Uterus (tissue), 4 donors: ENCODE measurements around the gene PTHLH. TPM values are rescaled to one million over a fixed set of nuclear protein-coding genes. Genes with fewer than 3 reads are reported as not detected.

Experiments
- DNase-seq, 2 donors: peaks; one replicate each; pipeline ENCODE4 v3.0.0-alpha.2; 2019 to 2020
- H3K27ac ChIP-seq, 2 donors: fragments of 200-600 bp; sonication (generic); 1 replicate in 1 of 2; 2 replicates in 1 of 2; pipeline ENCODE4 v1.5.1; 2016 to 2018
- H3K27me3 ChIP-seq, 2 donors: fragments of 200-600 bp; sonication (generic); one replicate each; pipeline ENCODE4 v1.5.1; 2018 to 2019; ENCODE audit warnings: control low read depth in 1 of 2
- H3K36me3 ChIP-seq, 2 donors: fragments of 200-600 bp; sonication (generic); one replicate each; pipeline ENCODE4 v1.5.1; 2019; ENCODE audit warnings: control low read depth in 1 of 2
- H3K4me1 ChIP-seq, 2 donors: fragments of 200-600 bp; sonication (generic); one replicate each; pipeline ENCODE4 v1.5.1; 2018 to 2019; ENCODE audit warnings: control low read depth in 1 of 2
- H3K4me3 ChIP-seq, 2 donors: fragments of 200-600 bp; sonication (generic); 1 replicate in 1 of 2; 2 replicates in 1 of 2; pipeline ENCODE4 v1.5.1; 2018 to 2019; ENCODE audit warnings: mild to moderate bottlenecking in 1 of 2
- H3K9me3 ChIP-seq, 2 donors: fragments of 200-600 bp; sonication (generic); one replicate each; pipeline ENCODE4 v1.5.1; 2019; ENCODE audit warnings: control low read depth in 1 of 2
- CTCF ChIP-seq, 4 experiments: fragments of 200-600 bp in 2 of 4; fragments of 450-650 bp in 2 of 4; sonication (generic) in 2 of 4; IDR thresholded peaks; one replicate each; pipeline ENCODE4 v1.5.1; 2016 to 2019; ENCODE audit warnings: antibody characterized with exemption in 4 of 4, mild to moderate bottlenecking in 2 of 4, moderate library complexity in 1 of 4
- POLR2A ChIP-seq, 2 donors: fragments of 450-650 bp; IDR thresholded peaks; one replicate each; pipeline ENCODE4 v1.6.1; 2016; ENCODE audit warnings: antibody characterized with exemption in 2 of 2, mild to moderate bottlenecking in 1 of 2, moderate library complexity in 1 of 2
- intact Hi-C: fragments of 100-400 bp; cut with DNase I; formaldehyde crosslinking; loops from one replicate; pipeline ENCODE4 v1.15.1; 2023; ENCODE audit warnings: low total_unique reads
- total RNA-seq, 4 donors: library from RNA; depleted of rRNA in 3 of 4; stranded (reverse); fragments of >200 nt in 3 of 4; gene quantifications; one replicate each; pipeline versions ENCODE4 v1.1.0 to v1.2.4, GENCODE V29; 2014 to 2023
- donor health status: DM: yes; HTN: yes; CAD: no.

The PTHLH gene
- total RNA-seq, 4 donors from 2014 or later = 1.5 to 2.4 TPM; not detected in 2

GRCh38 chr12:27967551-27968054 lies 4.9 kb downstream of the PTHLH start:
- H3K36me3 ChIP-seq = no peaks in the 10 kb centered on the region
- no peak for DNase-seq
- H3K9me3 ChIP-seq = no peaks in the 10 kb centered on the region
- intact Hi-C loops = no loop called here
- H3K27ac ChIP-seq = no peak overlapping the region
- H3K4me3 ChIP-seq = no peak overlapping the region
- H3K27me3 ChIP-seq = no peaks in the 10 kb centered on the region
- peaks cover 0 to 8% of the 10 kb centered on the region in 2 donors for H3K4me1 ChIP-seq
- TF ChIP-seq CTCF (IDR thresholded peaks at IDR 0.05) = no peak

GRCh38 chr12:27966870-27967269 lies 5.7 kb downstream of the PTHLH start:
- intact Hi-C loops = no loop called here
- no peaks in the 10 kb centered on the region for H3K27me3 ChIP-seq
- no peak overlapping the region for H3K27ac ChIP-seq

GRCh38 chr12:27965966-27966365 lies 6.6 kb downstream of the PTHLH start:
- Histone ChIP-seq H3K4me1 (peaks cover 0 to 8% of the 10 kb centered on the region in 2 donors), H3K36me3 (no peaks in the 10 kb centered on the region), H3K27ac (no peak overlapping the region), H3K9me3 (no peaks in the 10 kb centered on the region), H3K27me3 (no peaks in the 10 kb centered on the region), H3K4me3 (no peak overlapping the region)
- TF ChIP-seq CTCF (IDR thresholded peaks at IDR 0.05) = no peak
- TF ChIP-seq POLR2A (IDR thresholded peaks at IDR 0.05) = no peak
- no peak for DNase-seq
- intact Hi-C loops = no loop called here

More at GRCh38 chr12:27966870-27967269, 5.7 kb downstream of the PTHLH start:
- DNase-seq = no peak
- H3K4me3 ChIP-seq = no peak overlapping the region
- peaks cover 0 to 8% of the 10 kb centered on the region in 2 donors for H3K4me1 ChIP-seq
- no peaks in the 10 kb centered on the region for H3K36me3 ChIP-seq
- no peaks in the 10 kb centered on the region for H3K9me3 ChIP-seq
- TF ChIP-seq POLR2A (IDR thresholded peaks at IDR 0.05) (no peak), CTCF (IDR thresholded peaks at IDR 0.05) (no peak)

GRCh38 chr12:27965411-27965810 lies 7.1 kb downstream of the PTHLH start:
- DNase-seq = no peak
- Histone ChIP-seq H3K4me1 (peaks cover 0 to 8% of the 10 kb centered on the region in 2 donors), H3K36me3 (no peaks in the 10 kb centered on the region), H3K27me3 (no peaks in the 10 kb centered on the region), H3K27ac (no peak overlapping the region), H3K4me3 (no peak overlapping the region), H3K9me3 (no peaks in the 10 kb centered on the region)
- intact Hi-C loops = no loop called here
- TF ChIP-seq CTCF (IDR thresholded peaks at IDR 0.05) (no peak), POLR2A (IDR thresholded peaks at IDR 0.05) (no peak)

GRCh38 chr12:27964123-27964522 lies 8.4 kb downstream of the PTHLH start:
- no peak for DNase-seq
- no peaks in the 10 kb centered on the region for H3K27me3 ChIP-seq

More at GRCh38 chr12:27964123-27964522, 8.4 kb downstream of the PTHLH start:
- Histone ChIP-seq H3K4me1 (peaks cover 0 to 8% of the 10 kb centered on the region in 2 donors), H3K4me3 (no peak overlapping the region), H3K9me3 (no peaks in the 10 kb centered on the region), H3K27ac (no peak overlapping the region), H3K36me3 (no peaks in the 10 kb centered on the region)
- intact Hi-C loops = no loop called here
- TF ChIP-seq CTCF (IDR thresholded peaks at IDR 0.05) = no peak
- no peak for TF ChIP-seq POLR2A (IDR thresholded peaks at IDR 0.05)
